Astrocyte of the cerebellum (primary cell): ENCODE results near the gene AP2A1.

Experiments used
- DNase-seq: peaks from one replicate; pipeline ENCODE4 v3.0.0-alpha.2; 2011; ENCODE audit warnings: low read depth
- H3K4me3 ChIP-seq: 2 replicates; pipeline ENCODE4 v1.5.1; 2011; ENCODE audit warnings: mild to moderate bottlenecking, low read depth, low read length, moderate library complexity
- in situ Hi-C: cut with HindIII; loops from 2 replicates; pipeline ENCODE4 v1.10.0; 2017; ENCODE audit warnings: low sequenced_read_pairs
- TF ChIP-seq, protein P1 (sequence below): IDR thresholded peaks from 2 replicates; pipeline ENCODE4 v1.5.1; 2012; ENCODE audit warnings: low read length, low read depth, moderate library complexity, mild to moderate bottlenecking; ENCODE audit errors: missing control alignments

The AP2A1 gene

DNA sequence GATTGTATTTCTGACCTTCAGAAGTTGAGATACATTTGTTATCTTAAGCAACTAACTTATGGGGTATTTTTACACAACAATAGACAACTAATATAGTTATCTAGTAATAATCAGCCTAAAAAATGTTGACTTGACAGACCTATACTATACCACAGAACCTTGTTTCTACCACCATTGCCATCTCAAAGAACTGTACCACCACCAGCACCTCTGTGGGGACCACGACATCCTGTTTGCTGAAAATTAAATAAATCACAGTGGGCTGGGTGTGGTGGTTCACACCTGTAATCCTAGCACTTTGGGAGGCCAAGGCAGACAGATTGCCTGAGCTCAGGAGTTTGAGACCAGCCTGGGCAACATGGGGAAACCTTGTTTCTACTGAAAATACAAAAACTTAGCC is 27.7 kb upstream of the AP2A1 start:
- H3K4me3 ChIP-seq, result no peak overlapping the region
- DNase-seq, result no peak
- in situ Hi-C loops, result no loop called here
- TF ChIP-seq, protein P1, sequence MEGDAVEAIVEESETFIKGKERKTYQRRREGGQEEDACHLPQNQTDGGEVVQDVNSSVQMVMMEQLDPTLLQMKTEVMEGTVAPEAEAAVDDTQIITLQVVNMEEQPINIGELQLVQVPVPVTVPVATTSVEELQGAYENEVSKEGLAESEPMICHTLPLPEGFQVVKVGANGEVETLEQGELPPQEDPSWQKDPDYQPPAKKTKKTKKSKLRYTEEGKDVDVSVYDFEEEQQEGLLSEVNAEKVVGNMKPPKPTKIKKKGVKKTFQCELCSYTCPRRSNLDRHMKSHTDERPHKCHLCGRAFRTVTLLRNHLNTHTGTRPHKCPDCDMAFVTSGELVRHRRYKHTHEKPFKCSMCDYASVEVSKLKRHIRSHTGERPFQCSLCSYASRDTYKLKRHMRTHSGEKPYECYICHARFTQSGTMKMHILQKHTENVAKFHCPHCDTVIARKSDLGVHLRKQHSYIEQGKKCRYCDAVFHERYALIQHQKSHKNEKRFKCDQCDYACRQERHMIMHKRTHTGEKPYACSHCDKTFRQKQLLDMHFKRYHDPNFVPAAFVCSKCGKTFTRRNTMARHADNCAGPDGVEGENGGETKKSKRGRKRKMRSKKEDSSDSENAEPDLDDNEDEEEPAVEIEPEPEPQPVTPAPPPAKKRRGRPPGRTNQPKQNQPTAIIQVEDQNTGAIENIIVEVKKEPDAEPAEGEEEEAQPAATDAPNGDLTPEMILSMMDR, result no peak

DNA sequence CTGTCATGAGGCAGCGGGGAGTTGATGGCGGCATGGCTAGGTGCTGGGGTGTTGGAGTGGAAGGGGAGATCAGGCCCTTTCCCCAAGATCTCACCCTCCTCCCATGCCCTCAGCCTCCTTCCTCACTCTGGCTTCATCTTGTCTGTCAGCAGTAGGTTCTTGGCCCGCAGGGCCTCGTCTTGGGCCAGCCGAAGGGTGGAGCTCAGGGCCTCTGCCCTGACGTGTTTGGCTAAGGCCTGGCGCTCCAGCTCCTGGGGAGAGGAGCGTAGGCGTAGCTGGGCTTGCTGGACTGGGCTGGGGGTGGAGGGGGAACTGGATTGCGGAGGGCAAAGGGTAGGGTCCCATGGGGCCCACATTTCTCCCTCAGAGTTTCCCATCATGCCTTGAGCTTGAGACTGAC is 26.9 kb upstream of the AP2A1 start:
- TF ChIP-seq, protein P1, result no peak
- H3K4me3 ChIP-seq, result no peak overlapping the region
- in situ Hi-C loops, result no loop called here

DNA sequence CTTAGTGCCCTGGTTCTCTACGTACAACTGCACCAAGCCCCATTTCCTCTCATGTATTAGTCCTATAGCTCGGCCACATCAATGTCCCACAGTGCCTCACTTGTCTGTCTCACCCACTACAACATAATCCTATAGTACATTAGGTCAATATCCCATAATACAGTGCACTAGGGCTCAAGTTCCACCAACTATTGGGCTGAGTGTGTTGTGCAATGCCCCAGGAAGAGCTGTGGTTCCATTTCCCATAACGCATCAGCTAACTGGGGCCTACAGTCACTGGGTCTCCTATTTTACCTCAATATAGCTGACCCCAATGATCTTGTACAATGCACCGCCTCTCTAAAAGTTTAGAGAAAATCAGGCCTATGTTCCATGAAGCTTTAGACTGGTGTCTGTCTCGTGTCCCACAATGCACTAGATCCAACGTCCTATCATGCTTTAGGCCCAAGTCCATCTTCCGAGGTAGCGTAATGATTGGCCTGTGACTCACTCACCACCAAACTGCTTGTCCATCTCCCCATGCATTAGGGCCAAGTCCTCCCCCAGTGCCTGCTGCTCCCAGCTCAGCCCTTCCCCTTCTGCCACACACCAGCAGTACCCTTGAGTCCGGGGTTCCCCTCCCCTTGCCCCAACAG is 25.5 kb upstream of the AP2A1 start:
- TF ChIP-seq, protein P1, result no peak
- DNase-seq, result no peak
- H3K4me3 ChIP-seq, result no peak overlapping the region
- in situ Hi-C loops, result no loop called here

More for the DNA sequence above, 26.9 kb upstream of the AP2A1 start:
- no peak for DNase-seq

DNA sequence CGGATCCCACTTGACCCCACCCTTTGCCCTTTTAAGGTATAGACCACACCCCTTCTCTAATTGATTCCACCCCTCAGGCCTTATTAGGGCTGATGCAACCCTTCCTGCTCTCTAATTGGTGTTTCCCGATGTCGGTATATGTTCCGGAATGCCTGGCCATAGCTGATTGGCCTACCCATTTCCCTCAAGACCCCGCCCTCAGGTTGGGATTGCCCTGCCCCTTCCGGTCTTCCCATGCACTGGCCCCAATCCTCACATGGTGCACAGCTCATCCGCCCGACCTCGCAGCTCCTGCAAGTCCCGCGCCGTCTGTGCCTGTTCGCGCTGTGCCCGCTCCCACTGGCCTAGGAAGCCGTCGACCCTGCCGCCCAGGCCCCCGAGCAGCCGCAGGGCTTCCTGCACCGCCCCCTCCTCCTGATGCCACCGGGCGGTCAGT is 21.8 kb upstream of the AP2A1 start:
- in situ Hi-C loops, result no loop called here
- TF ChIP-seq, protein P1, result no peak

DNA sequence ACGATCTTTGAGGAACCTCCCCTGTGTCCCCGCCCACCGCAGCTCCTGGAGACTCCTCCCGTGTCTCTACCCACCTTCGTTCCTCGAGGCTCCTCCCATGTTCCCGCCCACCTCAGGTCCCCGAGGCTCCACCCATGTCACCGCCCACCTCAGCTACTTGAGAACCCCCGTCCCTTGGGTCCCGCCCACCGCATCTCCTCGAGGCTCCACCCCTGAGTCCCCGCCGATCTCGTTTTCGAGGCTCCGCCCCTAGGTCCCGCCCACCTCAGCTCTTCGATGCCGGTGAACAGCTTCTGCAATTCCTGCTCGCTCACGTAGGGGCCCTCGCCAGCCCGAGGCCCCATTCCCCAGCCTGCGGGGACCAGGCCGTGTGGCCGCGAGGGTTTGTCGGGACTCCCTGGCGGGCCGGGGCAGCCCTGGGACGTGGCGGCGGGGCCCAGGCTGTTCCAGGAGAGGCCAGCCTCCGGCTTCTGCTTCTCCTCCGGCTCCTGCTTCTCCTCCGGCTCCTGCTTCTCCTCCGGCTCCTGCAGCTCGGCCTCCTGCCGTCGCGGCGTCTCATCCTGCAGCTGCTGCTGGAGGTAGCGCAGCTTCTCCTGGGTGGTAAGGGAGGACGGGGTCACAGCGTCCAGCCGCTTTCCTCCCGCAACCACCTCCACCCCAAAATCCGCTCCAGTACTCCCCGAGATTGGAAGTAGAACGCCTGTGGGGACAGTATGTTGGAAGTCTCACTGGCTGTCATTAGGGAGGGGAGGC is 20.4 kb upstream of the AP2A1 start:
- DNase-seq, result no peak
- in situ Hi-C loops, result no loop called here
- TF ChIP-seq, protein P1, result no peak
- H3K4me3 ChIP-seq, result no peak overlapping the region

More for the DNA sequence above, 21.8 kb upstream of the AP2A1 start:
- no peak overlapping the region for H3K4me3 ChIP-seq
- no peak for DNase-seq

DNA sequence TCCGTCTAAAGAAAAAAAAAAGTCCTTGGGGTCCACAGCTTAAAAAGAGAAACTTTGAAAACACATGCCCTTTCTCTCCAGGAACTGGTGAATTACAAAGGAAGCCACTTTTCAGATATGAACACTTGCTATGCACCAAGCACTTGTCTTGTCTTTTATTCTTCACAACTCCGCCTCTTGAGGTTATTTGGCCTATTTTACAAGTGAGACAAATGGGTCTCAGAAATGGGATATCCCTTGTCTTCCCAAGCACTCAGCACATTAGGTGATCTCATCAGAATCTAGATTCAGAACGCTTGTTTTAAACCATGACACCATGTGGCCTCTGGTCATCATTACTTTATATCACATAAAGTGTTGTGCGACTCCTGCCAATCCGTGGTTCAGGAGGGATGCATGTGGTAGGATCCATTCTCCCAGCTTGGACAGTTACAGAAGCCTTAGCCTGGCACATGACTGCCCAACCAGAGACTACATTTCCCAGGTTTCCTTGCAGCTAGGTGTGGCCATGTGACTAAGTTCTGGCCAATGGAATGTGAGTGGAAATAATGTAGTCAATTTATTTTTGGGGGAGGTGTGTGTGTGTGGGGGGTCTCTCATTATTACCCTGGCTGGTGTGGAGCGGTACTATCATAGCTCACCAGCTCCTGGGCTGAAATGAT is 17.6 kb upstream of the AP2A1 start:
- TF ChIP-seq, protein P1, result no peak
- no peak for DNase-seq
- H3K4me3 ChIP-seq, result no peak overlapping the region
- in situ Hi-C loops, result no loop called here
